ENCODE results near the gene GABBR2. TPM values are rescaled to one million over a fixed set of nuclear protein-coding genes. Genes with fewer than 3 reads are reported as not detected.
"Not testable (repeated sequence)": the region's sequence is repeated elsewhere in the genome, so short reads cannot be mapped to it uniquely, and the experiment has no call there.

Gene GABBR2
- total RNA-seq, 1 experiment from 2014 or later: not detected

DNA sequence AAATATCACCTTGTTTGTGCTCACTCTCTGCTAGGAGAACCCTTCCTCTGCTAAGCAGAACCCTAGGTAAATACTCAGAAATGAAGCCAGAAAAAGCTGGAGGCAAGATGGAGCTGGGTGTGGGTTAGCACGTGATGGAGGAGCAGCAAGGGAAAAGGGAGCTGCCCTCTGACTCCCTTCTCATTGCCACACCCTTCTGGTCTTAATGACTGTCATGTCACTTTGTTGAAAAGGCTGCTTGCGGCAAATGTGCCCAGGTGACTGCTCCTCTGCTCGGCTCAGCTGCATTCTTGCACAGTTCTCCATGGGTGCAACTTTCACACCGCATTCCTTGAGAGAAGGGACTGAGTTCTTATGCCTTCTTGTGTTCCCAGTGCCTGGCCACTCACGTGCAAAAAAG lies 416.9 kb downstream of the GABBR2 start:
- no peak for DNase-seq (ENCODE audit: low read depth)

GRCh38 chr9:98290411-98290810 lies 418.3 kb downstream of the GABBR2 start:
- no peak for DNase-seq (ENCODE audit: low read depth)

DNA sequence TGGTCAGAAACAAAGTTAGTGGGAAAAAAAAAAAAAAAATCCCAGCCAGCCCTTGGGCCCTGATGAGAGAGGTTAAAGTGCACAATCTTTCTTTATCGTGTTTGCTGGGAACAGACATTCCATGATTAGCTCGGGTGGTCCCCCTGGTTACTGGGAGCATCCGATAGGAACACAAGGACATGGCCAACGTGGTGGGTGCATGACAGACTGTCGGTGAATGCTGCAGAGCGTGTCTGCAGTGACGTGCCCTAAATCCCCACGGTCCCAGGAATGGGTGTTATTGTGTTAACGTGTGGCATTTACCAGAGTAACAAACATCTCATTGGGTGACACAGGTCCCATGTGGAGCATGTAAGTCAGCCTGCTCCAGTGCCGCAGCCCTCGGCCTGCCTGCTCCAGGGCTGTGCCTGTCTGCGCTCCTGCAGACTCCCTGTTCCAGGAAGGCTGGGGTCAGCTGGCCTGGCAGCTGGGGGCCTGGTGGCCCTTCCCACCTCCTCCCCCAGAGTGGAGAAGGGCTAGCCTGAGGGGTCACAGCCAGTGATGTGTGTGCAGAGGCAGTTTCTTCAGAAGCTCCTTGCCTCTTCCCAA lies 419.0 kb downstream of the GABBR2 start:
- no peak for DNase-seq (ENCODE audit: low read depth)

DNA sequence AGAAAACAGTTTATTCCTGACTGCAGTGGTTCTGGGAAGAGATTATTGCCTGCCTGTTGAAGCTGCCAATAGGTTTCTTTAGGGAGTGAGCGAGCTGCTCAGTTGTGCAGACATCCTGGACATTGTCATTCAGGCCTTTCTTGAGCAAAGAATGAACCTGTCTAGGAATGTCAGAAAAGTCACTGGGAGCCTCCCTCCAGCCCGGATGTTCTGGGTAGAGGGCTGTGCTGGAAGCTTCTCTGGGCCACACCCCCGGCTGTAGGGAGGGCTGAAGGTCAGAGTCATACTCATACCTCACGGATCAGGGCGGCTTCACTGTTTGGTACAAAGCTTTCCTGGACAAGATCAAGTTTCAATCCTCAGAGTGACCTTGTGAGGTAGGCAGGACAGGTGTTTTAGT lies 419.9 kb downstream of the GABBR2 start:
- no peak for DNase-seq (ENCODE audit: low read depth)

GRCh38 chr9:98287384-98287783 lies 421.4 kb downstream of the GABBR2 start:
- DNase-seq (ENCODE audit: low read depth): no peak

- no peak for DNase-seq (ENCODE audit: low read depth)
Observed at GRCh38 chr9:98285446-98285845, 423.3 kb downstream of the GABBR2 start.

GRCh38 chr9:98284754-98285153 lies 424.0 kb downstream of the GABBR2 start:
- DNase-seq (ENCODE audit: low read depth): no peak

GRCh38 chr9:98283143-98283542 lies 425.6 kb downstream of the GABBR2 start:
- DNase-seq (ENCODE audit: low read depth): not testable (repeated sequence)

DNA sequence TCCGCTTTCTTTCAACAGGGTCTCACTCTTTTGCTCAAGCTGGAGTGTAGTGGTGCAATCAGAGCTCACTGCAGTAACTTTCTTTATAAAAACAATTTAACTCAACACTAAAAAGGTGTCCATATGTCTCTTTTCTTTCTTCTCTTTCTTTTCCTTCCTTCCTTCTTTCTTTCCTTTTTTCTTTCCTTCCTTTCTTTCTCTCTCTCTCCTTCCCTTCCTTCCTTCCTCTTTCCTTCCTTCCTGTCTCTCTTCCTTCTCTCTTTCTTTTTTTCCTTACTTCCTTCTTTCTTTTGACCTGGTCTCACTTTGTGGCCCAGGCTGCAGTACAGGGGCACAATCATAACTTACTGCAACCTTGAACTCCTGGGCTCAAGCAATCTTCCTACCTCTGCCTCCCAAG lies 427.5 kb downstream of the GABBR2 start:
- no peak for DNase-seq (ENCODE audit: low read depth)

DNA sequence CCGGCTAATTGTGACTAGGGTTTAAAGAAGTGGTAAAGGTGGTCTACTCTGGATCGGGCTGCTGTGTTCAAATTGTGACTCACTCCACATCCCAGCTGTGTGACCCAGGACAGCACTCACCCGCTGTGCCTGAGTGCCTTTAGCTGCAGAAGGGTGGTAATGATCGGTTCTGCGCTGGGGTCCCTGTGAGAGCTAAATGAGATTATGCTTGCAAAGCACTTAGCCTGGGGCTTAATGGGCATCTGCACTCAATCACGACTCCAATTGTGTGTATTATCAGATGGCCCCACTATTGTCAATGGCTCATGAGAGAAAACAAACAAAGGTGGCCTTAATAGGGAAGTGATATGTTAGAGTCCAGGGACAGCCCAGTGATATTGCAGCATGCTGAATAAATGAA lies 428.2 kb downstream of the GABBR2 start:
- DNase-seq (ENCODE audit: low read depth): no peak

DNA sequence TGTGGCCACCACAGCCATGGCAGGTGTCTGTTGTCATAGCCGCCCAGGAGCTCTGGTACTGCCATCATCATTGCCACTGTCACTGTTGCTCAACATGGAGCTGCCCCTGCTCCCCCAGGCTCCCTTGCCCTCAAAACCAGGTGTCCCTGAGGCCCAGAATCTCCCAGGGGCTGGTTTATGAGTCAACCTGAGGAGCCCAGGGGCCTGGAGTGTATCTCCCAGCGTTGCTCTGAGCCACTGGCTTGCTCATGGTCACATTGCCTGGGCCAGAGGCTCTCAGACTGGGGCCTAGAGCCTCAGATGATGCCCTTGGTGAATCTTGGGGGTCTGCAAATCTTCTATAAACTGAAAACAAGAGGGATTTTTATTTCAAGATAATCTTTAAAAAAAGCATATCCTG lies 428.6 kb downstream of the GABBR2 start:
- no peak for DNase-seq (ENCODE audit: low read depth)

GRCh38 chr9:98276907-98277469 lies 431.7 kb downstream of the GABBR2 start:
- no peak for DNase-seq (ENCODE audit: low read depth)

GRCh38 chr9:98275159-98275558 lies 433.6 kb downstream of the GABBR2 start:
- no peak for DNase-seq (ENCODE audit: low read depth)

- no peak for DNase-seq (ENCODE audit: low read depth)
Observed at GRCh38 chr9:98272083-98272482, 436.7 kb downstream of the GABBR2 start.

DNA sequence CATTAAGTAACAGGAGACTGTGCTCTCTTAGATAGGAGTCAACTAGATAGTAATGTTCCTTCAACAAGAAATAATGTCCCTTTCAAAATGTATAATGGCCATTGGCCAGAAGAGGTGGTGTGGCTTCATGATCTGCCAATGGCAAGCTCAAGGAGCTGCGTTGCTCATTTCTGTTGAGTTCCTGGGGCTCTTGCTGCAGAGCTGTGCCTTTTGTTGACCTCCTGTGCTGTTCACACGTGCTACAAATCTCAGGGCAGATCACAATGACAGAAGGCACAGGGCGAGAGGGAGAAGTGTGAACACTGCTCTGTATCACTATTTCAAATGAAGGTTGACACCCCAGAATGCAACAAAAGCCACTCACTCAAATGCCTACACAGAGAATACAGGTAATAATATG lies 437.3 kb downstream of the GABBR2 start:
- DNase-seq (ENCODE audit: low read depth): no peak

DNA sequence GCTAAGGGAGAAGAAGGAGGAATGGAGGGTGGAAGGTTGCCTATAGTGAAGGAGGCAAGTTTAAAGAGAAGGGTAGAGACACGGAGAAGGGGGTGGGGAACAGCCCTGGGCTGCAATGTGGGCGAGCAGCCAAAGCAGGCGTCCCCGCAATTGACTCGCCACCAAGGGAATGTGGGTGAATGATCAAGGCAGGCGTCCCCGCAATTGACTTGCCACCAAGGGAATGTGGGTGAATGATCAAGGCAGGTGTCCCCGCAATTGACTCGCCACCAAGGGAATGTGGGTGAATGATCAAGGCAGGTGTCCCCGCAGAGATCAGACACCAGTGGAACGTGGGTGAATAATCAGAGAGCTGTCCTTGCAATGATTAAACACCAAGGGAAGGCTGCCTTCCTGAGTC lies 438.5 kb downstream of the GABBR2 start:
- not testable (repeated sequence) for DNase-seq (ENCODE audit: low read depth)

DNA sequence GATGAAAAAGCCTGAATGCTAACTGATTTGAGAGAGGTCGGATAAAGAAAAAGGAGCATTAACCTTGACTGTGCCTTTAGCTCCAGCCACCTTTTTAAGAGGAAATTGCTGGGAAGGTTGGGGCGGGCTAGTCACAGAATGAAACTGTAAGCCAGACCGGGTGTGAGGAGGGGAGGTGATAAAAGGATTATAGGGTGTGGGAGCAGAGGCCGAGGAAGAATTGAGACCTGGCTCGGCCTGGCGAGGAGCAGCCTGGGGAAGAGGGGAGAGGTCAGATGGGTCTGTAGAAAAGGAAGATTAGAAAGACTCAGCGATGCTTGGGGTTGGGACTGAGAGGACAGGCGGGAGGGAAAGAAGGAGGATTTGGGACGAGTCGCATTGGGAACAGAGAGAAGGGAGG lies 439.1 kb downstream of the GABBR2 start:
- DNase-seq (ENCODE audit: low read depth): not testable (repeated sequence)

DNA sequence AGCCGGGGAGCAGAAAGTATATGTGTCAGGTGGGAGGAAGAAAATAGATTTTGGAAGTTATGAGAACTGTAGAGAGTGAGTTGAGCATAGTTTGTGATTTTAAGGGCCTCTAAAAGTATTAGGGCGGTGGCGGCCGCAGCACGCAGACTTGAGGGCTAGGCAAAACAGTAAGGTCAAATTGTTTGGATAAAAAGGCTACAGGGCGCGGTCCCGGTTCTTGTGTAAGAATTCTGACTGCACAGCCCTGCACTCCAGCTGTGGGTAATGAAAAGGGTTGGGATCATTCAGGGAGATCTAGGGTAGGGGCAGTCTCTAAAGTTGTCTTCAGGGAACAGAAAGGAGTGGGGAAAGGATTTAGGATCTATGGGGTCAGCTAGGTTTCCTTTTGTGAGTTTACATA lies 441.2 kb downstream of the GABBR2 start:
- not testable (repeated sequence) for DNase-seq (ENCODE audit: low read depth)

DNA sequence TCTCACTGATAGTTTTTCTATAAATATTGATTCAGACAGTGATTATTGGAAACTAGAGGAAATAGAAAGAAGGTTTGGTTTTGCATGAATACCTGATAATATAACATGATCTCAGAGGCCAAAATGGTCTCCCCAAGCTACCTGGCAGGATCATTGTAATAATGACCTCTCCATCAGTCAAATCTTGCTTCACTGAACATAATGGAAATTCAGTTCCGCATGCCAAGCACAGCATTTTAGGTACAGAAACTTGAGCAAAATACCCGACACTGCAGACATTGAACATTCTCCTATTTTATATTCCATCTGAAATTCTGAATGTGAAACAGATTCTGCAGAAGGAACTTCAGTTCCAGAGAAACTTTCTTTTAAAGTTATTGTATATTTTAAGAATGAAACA lies 444.2 kb downstream of the GABBR2 start:
- no peak for DNase-seq (ENCODE audit: low read depth)

DNA sequence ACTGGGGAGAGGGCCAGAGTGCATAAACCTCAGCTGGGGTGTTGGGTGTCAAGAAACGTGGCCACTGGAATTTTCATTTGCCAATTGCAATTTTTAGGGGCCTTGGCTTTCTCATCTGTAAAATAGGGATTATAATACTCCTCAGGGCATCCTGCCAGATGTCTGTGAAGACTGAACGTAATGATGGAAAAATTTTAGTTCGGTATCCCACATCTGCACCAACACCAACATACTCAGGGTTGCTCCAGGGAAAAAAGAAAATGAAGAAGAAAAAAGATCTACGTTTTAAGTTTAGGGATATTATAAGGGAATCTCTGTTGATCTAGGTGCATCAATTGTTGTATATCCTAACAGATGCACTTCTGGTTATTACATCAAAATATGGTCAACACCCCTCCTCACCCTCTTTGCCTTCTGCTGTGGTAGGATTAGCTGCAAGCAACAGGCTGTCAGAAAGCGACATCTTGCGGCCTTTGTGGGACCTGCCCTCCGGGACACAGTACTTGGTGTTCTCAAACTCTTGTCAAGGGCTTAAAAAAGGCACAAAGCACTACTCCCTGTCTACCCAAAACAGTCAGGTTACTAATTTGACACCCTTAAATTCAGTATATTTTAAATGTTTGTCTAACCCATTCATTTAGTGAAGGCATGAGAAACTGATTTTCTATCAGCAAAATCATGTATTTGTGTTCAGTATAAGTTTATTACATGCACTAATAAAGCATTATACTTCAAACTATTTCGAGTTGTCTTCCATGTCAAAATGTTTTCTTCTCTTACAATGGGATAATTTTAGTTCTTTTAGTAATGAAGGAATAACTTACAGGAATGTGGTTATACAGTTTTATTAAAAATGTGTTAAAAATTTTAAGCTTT lies 445.0 kb downstream of the GABBR2 start:
- peak; percentile 73 for DNase-seq (ENCODE audit: low read depth)

- DNase-seq (ENCODE audit: low read depth): no peak
Observed at GRCh38 chr9:98263080-98263479, 445.7 kb downstream of the GABBR2 start.

DNA sequence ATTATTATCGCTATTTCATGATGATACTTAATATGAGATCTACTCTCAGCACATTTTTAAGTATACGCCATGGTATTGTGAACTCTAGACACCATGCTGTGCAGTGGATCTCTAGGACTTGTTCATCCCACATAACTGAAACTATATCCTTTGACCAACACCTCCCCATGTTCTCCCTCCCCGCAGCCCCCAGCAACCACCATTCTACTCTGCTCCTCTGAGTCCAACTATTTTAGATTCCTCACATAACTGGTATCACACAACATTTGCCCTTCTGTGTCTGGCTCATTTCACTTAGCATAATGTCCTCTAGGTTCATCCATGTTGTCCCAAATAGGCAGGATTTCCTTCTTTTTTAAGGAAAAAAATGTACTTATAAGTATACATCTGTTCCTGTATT lies 446.7 kb downstream of the GABBR2 start:
- DNase-seq (ENCODE audit: low read depth): no peak

DNA sequence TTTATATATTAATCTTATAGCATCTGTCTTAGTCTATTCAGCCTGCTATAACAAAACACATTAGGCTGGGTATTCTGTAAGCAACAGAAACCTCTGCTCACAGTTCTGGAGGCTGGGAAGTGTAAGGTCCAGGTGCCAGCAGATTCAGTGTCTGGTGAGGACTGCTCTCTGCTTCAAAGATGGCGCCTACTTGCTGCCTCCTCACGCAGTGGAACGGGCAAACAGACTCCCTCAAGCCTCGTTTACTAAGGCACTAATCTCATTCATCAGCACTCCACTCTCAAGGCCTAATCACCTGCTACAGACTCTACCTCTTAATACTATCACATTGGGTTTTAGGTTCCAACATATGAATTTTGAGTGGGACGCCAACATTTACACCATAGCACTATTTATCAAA lies 448.1 kb downstream of the GABBR2 start:
- DNase-seq (ENCODE audit: low read depth): no peak
